GM12873 (cell line): ENCODE measurements around the gene RIPK3.

Experiments
- CTCF ChIP-seq: IDR thresholded peaks from 2 replicates; pipeline ENCODE4 v1.5.1; 2012; ENCODE audit warnings: low read depth, mild to moderate bottlenecking, moderate library complexity, low read length, control low read depth; ENCODE audit not compliant: insufficient read depth; ENCODE audit errors: missing control alignments

The RIPK3 gene

GRCh38 chr14:24367514-24368211 is 27.9 kb upstream of the RIPK3 start, which contains the start of gene NFATC4:
Gene NFATC4 (plus strand): TSS chr14:24368184. CDS start chr14:24368341, 157 bp downstream.
- TF ChIP-seq CTCF = no peak

- TF ChIP-seq CTCF = no peak
Observed at GRCh38 chr14:24366721-24367513, 27.1 kb upstream of the RIPK3 start.

- TF ChIP-seq CTCF = no peak
Observed at GRCh38 chr14:24366413-24366720, 26.6 kb upstream of the RIPK3 start.

GRCh38 chr14:24365600-24366412 is 26.0 kb upstream of the RIPK3 start:
- peak; percentile 76 for TF ChIP-seq CTCF

GRCh38 chr14:24364841-24365240 is 25.1 kb upstream of the RIPK3 start:
- no peak for TF ChIP-seq CTCF

- no peak for TF ChIP-seq CTCF
Observed at GRCh38 chr14:24363401-24363800, 23.6 kb upstream of the RIPK3 start.
